Brain microvascular endothelial cell (primary cell): Measurements from ENCODE around the gene MYBBP1A.

ENCODE experiments used
- DNase-seq: peaks from one replicate; pipeline ENCODE4 v3.0.0-alpha.2; 2020
- H3K27ac ChIP-seq: fragments of 250-450 bp; sonication (Bioruptor Pico); 2 replicates; pipeline ENCODE4 v1.5.1; 2020; ENCODE audit warnings: mild to moderate bottlenecking, moderate library complexity
- H3K27me3 ChIP-seq: fragments of 250-450 bp; sonication (Bioruptor Pico); replicated peaks from 2 replicates; pipeline ENCODE4 v1.5.1; 2020; ENCODE audit warnings: mild to moderate bottlenecking
- H3K36me3 ChIP-seq: fragments of 250-450 bp; sonication (Bioruptor Pico); replicated peaks from 2 replicates; pipeline ENCODE4 v1.5.1; 2020; ENCODE audit warnings: mild to moderate bottlenecking
- H3K4me3 ChIP-seq: 2 replicates; pipeline ENCODE4 v1.5.1; 2011; ENCODE audit warnings: low read depth, mild to moderate bottlenecking, control low read depth, low read length, moderate library complexity
- CTCF ChIP-seq: IDR thresholded peaks from 2 replicates; pipeline ENCODE4 v1.5.1; 2011; ENCODE audit warnings: low read depth, mild to moderate bottlenecking, moderate library complexity, low read length, control low read depth, inconsistent platforms; ENCODE audit errors: missing control alignments
- in situ Hi-C: cut with HindIII; loops from 2 replicates; pipeline ENCODE4 v1.10.0; 2017; ENCODE audit warnings: low sequenced_read_pairs, low pct_ligation_motif_present

The MYBBP1A gene

DNA sequence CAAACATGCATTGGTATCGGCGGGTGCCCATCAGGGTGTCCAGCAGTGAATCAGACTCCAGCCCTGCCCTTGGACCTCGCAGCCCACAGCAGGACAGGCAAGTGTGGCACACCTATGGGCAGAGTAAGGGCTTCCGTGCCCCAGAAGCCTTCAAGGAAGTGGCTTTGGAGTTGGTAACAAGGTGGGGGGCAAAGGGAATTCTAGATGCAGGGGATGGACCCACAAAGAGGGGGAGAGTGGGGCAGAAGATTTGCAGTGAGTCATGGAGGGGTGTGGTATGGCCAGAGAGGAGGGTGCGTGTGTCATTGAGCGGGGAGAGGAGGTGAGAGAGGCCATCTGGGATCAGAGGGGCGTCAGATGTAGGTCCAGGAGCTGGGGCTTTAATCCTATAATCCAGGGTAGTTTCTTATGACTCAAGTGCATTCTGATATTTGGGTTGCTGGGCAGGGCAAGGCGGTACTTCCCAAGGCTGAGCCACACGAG lies 65.0 kb downstream of the MYBBP1A start:
- DNase-seq: no peak
- Histone ChIP-seq H3K36me3 (no peaks in the 10 kb centered on the region), H3K27me3 (no peaks in the 10 kb centered on the region), H3K4me3 (no peak overlapping the region), H3K27ac (no peak overlapping the region)
- in situ Hi-C loops: no loop called here
- no peak for TF ChIP-seq CTCF

DNA sequence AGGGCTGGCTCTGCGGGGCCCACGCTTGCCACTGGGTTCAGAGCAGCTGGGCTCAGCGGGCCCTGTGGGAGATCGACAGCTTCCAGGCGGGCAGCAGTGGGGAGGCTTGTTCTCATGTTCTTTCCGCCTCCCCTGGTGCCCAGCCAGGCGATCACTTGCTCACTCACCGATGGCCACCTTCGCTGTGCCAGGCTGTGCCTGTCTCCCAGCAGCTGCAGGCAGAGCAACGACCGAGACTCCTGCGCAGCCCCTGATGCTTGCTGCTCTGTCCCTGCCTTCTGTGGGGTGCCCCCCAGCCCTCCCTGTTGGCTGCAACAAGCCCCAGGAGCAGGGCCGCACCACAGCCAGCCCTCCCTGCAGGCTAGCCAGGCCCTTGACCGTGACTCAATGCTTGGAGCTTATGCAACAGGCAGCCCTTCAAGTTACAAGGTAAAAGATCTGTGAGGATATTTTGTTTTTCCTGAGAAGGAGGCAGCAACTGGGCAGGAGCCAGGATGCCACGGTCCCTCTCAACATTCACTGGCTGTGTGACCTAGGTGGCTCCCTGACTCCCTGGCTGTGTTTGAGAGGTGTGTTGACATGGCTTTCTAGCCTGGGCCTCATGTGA lies 66.1 kb downstream of the MYBBP1A start:
- Histone ChIP-seq H3K36me3 (no peaks in the 10 kb centered on the region), H3K27ac (no peak overlapping the region), H3K27me3 (no peaks in the 10 kb centered on the region), H3K4me3 (no peak overlapping the region)
- no peak for TF ChIP-seq CTCF
- in situ Hi-C loops: no loop called here
- DNase-seq: no peak
